HG02798 (cell line): Measurements from ENCODE around the gene YBX3.

ENCODE experiments used
- ATAC-seq: cut with Tn5 transposase; IDR thresholded peaks from one replicate; pipeline ENCODE4 v1.9.1; 2021; ENCODE audit warnings: mild to moderate bottlenecking; ENCODE audit not compliant: unreplicated experiment, poor library complexity

Gene YBX3

GRCh38 chr12:10673659-10674384 is 49.3 kb downstream of the YBX3 start, which contains the start of gene STYK1:
STYK1 (minus strand) TSS chr12:10674052; CDS start chr12:10634618, 39,434 bp downstream.
- no peak for ATAC-seq

- no peak for ATAC-seq
Observed at GRCh38 chr12:10672231-10672868, 50.8 kb downstream of the YBX3 start.

GRCh38 chr12:10669533-10669932 is 53.6 kb downstream of the YBX3 start:
- no peak for ATAC-seq

- no peak for ATAC-seq
Observed at GRCh38 chr12:10668526-10668925, 54.6 kb downstream of the YBX3 start.

- no peak for ATAC-seq
Observed at GRCh38 chr12:10667581-10667980, 55.5 kb downstream of the YBX3 start.

- no peak for ATAC-seq
Observed at GRCh38 chr12:10664499-10664898, 58.6 kb downstream of the YBX3 start.

- no peak for ATAC-seq
Observed at GRCh38 chr12:10663869-10664268, 59.3 kb downstream of the YBX3 start.

- no peak for ATAC-seq
Observed at GRCh38 chr12:10661338-10661737, 61.8 kb downstream of the YBX3 start.

- ATAC-seq: no peak
Observed at GRCh38 chr12:10654003-10654402, 69.1 kb downstream of the YBX3 start.

GRCh38 chr12:10652192-10652591 is 70.9 kb downstream of the YBX3 start:
- ATAC-seq: no peak
